NB4 (cell line): ENCODE measurements around the gene F13A1.
A peak's percentile ranks its signal among the peaks of the same experiment; 100 is the strongest.

ENCODE experiments used
- DNase-seq: peaks from one replicate; pipeline ENCODE4 v3.0.0; 2010; ENCODE audit warnings: low read depth
- H3K4me3 ChIP-seq: one replicate; pipeline ENCODE4 v1.5.1; 2011; ENCODE audit warnings: mild to moderate bottlenecking, low read depth, low read length, moderate library complexity
- CTCF ChIP-seq: IDR thresholded peaks from one replicate; pipeline ENCODE4 v1.5.1; 2012; ENCODE audit warnings: low read depth, low read length
- MAX ChIP-seq: IDR thresholded peaks from 2 replicates; pipeline ENCODE4 v1.6.1; 2011; ENCODE audit warnings: low read depth, low read length
- MYC ChIP-seq: IDR thresholded peaks from 2 replicates; pipeline ENCODE4 v1.6.1; 2011; ENCODE audit warnings: low read depth, low read length
- POLR2A ChIP-seq: IDR thresholded peaks from 2 replicates; pipeline ENCODE4 v1.6.1; 2011; ENCODE audit warnings: mild to moderate bottlenecking; ENCODE audit not compliant: insufficient read length; ENCODE audit errors: extremely low read depth

F13A1 gene

GRCh38 chr6:6125495-6125894 lies 195.0 kb downstream of the F13A1 start:
- H3K4me3 ChIP-seq, result no peak overlapping the region
- TF ChIP-seq POLR2A (no peak), MAX (no peak), CTCF (no peak)
- no peak for DNase-seq

- no peak overlapping the region for H3K4me3 ChIP-seq
- no peak for DNase-seq
- TF ChIP-seq MAX, result no peak
- TF ChIP-seq CTCF, result no peak
- TF ChIP-seq POLR2A, result no peak
- TF ChIP-seq MYC, result no peak
Measured at GRCh38 chr6:6123803-6124202, 196.7 kb downstream of the F13A1 start.

- TF ChIP-seq MYC (no peak), MAX (no peak), CTCF (no peak), POLR2A (no peak)
- DNase-seq, result no peak
- H3K4me3 ChIP-seq, result no peak overlapping the region
Measured at GRCh38 chr6:6121943-6122342, 198.5 kb downstream of the F13A1 start.

- TF ChIP-seq POLR2A (no peak), CTCF (peak; percentile 36), MAX (no peak), MYC (no peak)
- DNase-seq, result peak; percentile 51
Measured at GRCh38 chr6:6105472-6106036, 214.9 kb downstream of the F13A1 start.

More at GRCh38 chr6:6105472-6106036, 214.9 kb downstream of the F13A1 start:
- H3K4me3 ChIP-seq, result no peak overlapping the region
